HG03457 (cell line): ENCODE data around the gene CLEC3A.
"Not testable (repeated sequence)": the region's sequence is repeated elsewhere in the genome, so short reads cannot be mapped to it uniquely, and the experiment has no call there.

Source experiments
- ATAC-seq: cut with Tn5 transposase; IDR thresholded peaks from one replicate; pipeline ENCODE4 v1.9.1; 2021; ENCODE audit warnings: moderate number of reproducible peaks; ENCODE audit not compliant: unreplicated experiment

CLEC3A gene

GRCh38 chr16:78028018-78028417 is 5.7 kb downstream of the CLEC3A start:
- ATAC-seq: no peak

- ATAC-seq: no peak
Observed at GRCh38 chr16:78034530-78034929, 12.2 kb downstream of the CLEC3A start.

- ATAC-seq: no peak
Observed at GRCh38 chr16:78035012-78035411, 12.7 kb downstream of the CLEC3A start.

- no peak for ATAC-seq
Observed at GRCh38 chr16:78040396-78040795, 18.0 kb downstream of the CLEC3A start.

- no peak for ATAC-seq
Observed at GRCh38 chr16:78045865-78046581, 23.7 kb downstream of the CLEC3A start.

- no peak for ATAC-seq
Observed at GRCh38 chr16:78048319-78048718, 26.0 kb downstream of the CLEC3A start.

- no peak for ATAC-seq
Observed at GRCh38 chr16:78050734-78051400, 28.5 kb downstream of the CLEC3A start.

- no peak for ATAC-seq
Observed at GRCh38 chr16:78057803-78058564, 35.6 kb downstream of the CLEC3A start.

- not testable (repeated sequence) for ATAC-seq
Observed at GRCh38 chr16:78059806-78060205, 37.5 kb downstream of the CLEC3A start.

- ATAC-seq: no peak
Observed at GRCh38 chr16:78060295-78060694, 37.9 kb downstream of the CLEC3A start.

GRCh38 chr16:78060809-78061208 is 38.5 kb downstream of the CLEC3A start:
- ATAC-seq: no peak

GRCh38 chr16:78065319-78065718 is 43.0 kb downstream of the CLEC3A start:
- no peak for ATAC-seq

- no peak for ATAC-seq
Observed at GRCh38 chr16:78069913-78070312, 47.6 kb downstream of the CLEC3A start.

GRCh38 chr16:78072275-78072674 is 49.9 kb downstream of the CLEC3A start:
- no peak for ATAC-seq

- no peak for ATAC-seq
Observed at GRCh38 chr16:78075800-78076199, 53.5 kb downstream of the CLEC3A start.

- ATAC-seq: no peak
Observed at GRCh38 chr16:78081341-78081740, 59.0 kb downstream of the CLEC3A start.
